IMR-90 (cell line): ENCODE data around the gene FAIM2. TPM values are rescaled to one million over a fixed set of nuclear protein-coding genes. Genes with fewer than 3 reads are reported as not detected.

Source experiments
- ATAC-seq: fragments of 200-7000 bp; cut with Tn5 transposase; 2 replicates; pipeline ENCODE4 v1.9.1; 2020; ENCODE audit warnings: low read depth, mild to moderate bottlenecking, moderate library complexity
- BruUV-seq: library from RNA; stranded (reverse); fragments of 400-500 nt; replicated peaks from 2 replicates; lab custom pipeline; 2021; lab: Mats Ljungman, UMichigan
- CTCF ChIA-PET: fragments of 300-600 bp; formaldehyde crosslinking; extraction: SDS; loops from one replicate; lab custom pipeline; 2021; ENCODE audit warnings: antibody characterized with exemption; lab: Yijun Ruan, JAX
- POLR2A ChIA-PET: fragments of 300-600 bp; sonication (Branson Sonifier 250); formaldehyde crosslinking; loops from one replicate; lab custom pipeline; 2022; ENCODE audit warnings: antibody characterized with exemption; ENCODE audit not compliant: unreplicated experiment; lab: Charles Lee
- DNase-seq: peaks from one replicate; pipeline ENCODE4 v3.0.0; 2013
- H2AFZ ChIP-seq: replicated peaks from 2 replicates; pipeline ENCODE3; 2013; ENCODE audit warnings: low read length, mild to moderate bottlenecking; ENCODE audit not compliant: poor library complexity
- H2AK5ac ChIP-seq: 2 replicates; pipeline ENCODE4 v1.6.1; 2013; ENCODE audit warnings: low read depth, low read length, inconsistent platforms
- H2AK9ac ChIP-seq: replicated peaks from 2 replicates; pipeline ENCODE3; 2013; ENCODE audit warnings: mild to moderate bottlenecking, low read depth, low read length, moderate library complexity; ENCODE audit not compliant: poor library complexity
- H2BK120ac ChIP-seq: 2 replicates; pipeline ENCODE4 v1.6.1; 2013; ENCODE audit warnings: low read depth, low read length, inconsistent platforms
- H2BK15ac ChIP-seq: 3 replicates; pipeline ENCODE4 v1.6.1; 2013; ENCODE audit warnings: low read depth, low read length, inconsistent platforms
- H2BK20ac ChIP-seq: 2 replicates; pipeline ENCODE4 v1.6.1; 2013; ENCODE audit warnings: low read depth, mild to moderate bottlenecking, inconsistent platforms, low read length, moderate library complexity
- H2BK5ac ChIP-seq: 2 replicates; pipeline ENCODE4 v1.6.1; 2013; ENCODE audit warnings: mild to moderate bottlenecking, low read depth, low read length, inconsistent platforms; ENCODE audit not compliant: poor library complexity, severe bottlenecking
- H3K14ac ChIP-seq: replicated peaks from 2 replicates; pipeline ENCODE4 v1.6.1; 2013; ENCODE audit warnings: low read depth, low read length, inconsistent platforms
- H3K18ac ChIP-seq: 2 replicates; pipeline ENCODE4 v1.6.1; 2013; ENCODE audit warnings: low read depth, low read length, control low read depth
- H3K23ac ChIP-seq: 2 replicates; pipeline ENCODE4 v1.6.1; 2013; ENCODE audit warnings: low read depth, low read length, inconsistent platforms
- H3K27ac ChIP-seq: 2 replicates; pipeline ENCODE4 v1.5.1; 2013; ENCODE audit warnings: mild to moderate bottlenecking, control low read depth, low read length; ENCODE audit not compliant: insufficient read depth
- H3K27me3 ChIP-seq: 2 replicates; pipeline ENCODE4 v1.6.1; 2013; ENCODE audit warnings: low read length; ENCODE audit not compliant: control insufficient read depth, insufficient read depth
- H3K36me3 ChIP-seq: 2 replicates; pipeline ENCODE4 v1.6.1; 2013; ENCODE audit warnings: low read length, mixed read lengths; ENCODE audit not compliant: control insufficient read depth, insufficient read depth
- H3K4ac ChIP-seq: 2 replicates; pipeline ENCODE4 v1.6.1; 2013; ENCODE audit warnings: low read depth, low read length, inconsistent platforms
- H3K4me1 ChIP-seq: 2 replicates; pipeline ENCODE4 v1.6.1; 2013; ENCODE audit warnings: low read length, mixed read lengths; ENCODE audit not compliant: control insufficient read depth, insufficient read depth
- H3K4me2 ChIP-seq: 2 replicates; pipeline ENCODE4 v1.6.1; 2013; ENCODE audit warnings: low read depth, mild to moderate bottlenecking, control low read depth, low read length, moderate library complexity
- H3K4me3 ChIP-seq: 2 replicates; pipeline ENCODE4 v1.5.1; 2013; ENCODE audit warnings: low read depth, mild to moderate bottlenecking, control low read depth, low read length, moderate library complexity; ENCODE audit not compliant: insufficient read depth
- H3K56ac ChIP-seq: 2 replicates; pipeline ENCODE4 v1.6.1; 2013; ENCODE audit warnings: low read length, inconsistent platforms; ENCODE audit not compliant: insufficient read depth; ENCODE audit errors: extremely low read depth
- H3K79me1 ChIP-seq, 2 experiments: 2 replicates each; pipeline ENCODE4 v1.6.1; 2013; ENCODE audit warnings: low read length in 2 of 2, inconsistent platforms in 1 of 2, low read depth in 1 of 2
- H3K9ac ChIP-seq: 2 replicates; pipeline ENCODE4 v1.6.1; 2013; ENCODE audit warnings: low read depth, low read length, control low read depth
- H3K9me1 ChIP-seq: 2 replicates; pipeline ENCODE4 v1.6.1; 2013; ENCODE audit warnings: low read length, inconsistent platforms; ENCODE audit not compliant: insufficient read depth
- H3K9me3 ChIP-seq: 2 replicates; pipeline ENCODE4 v1.6.1; 2013; ENCODE audit warnings: low read length; ENCODE audit not compliant: control insufficient read depth, insufficient read depth
- H4K20me1 ChIP-seq: 2 replicates; pipeline ENCODE4 v1.6.1; 2013; ENCODE audit warnings: low read length, inconsistent platforms; ENCODE audit not compliant: insufficient read depth
- H4K5ac ChIP-seq: 2 replicates; pipeline ENCODE4 v1.6.1; 2013; ENCODE audit warnings: mild to moderate bottlenecking, low read depth, low read length, control low read depth
- H4K8ac ChIP-seq, 2 experiments: 2 replicates each; pipeline ENCODE4 v1.6.1; 2013; ENCODE audit warnings: low read depth in 2 of 2, low read length in 2 of 2, control low read depth in 1 of 2, inconsistent platforms in 1 of 2
- H4K91ac ChIP-seq: 2 replicates; pipeline ENCODE4 v1.6.1; 2013; ENCODE audit warnings: low read depth, low read length, inconsistent platforms; ENCODE audit not compliant: insufficient read depth
- BHLHE40 ChIP-seq: fragments of 150-350 bp; IDR thresholded peaks from 2 replicates; pipeline ENCODE4 v1.6.1; 2016; ENCODE audit warnings: mild to moderate bottlenecking, low read depth, low read length
- CEBPB ChIP-seq: IDR thresholded peaks from 2 replicates; pipeline ENCODE4 v1.6.1; 2012; ENCODE audit warnings: low read depth, low read length, improper control_type of control experiment
- CHD1 ChIP-seq: IDR thresholded peaks from 2 replicates; pipeline ENCODE4 v1.6.1; 2012; ENCODE audit warnings: low read depth, low read length, improper control_type of control experiment
- FOS ChIP-seq: fragments of 150-350 bp; IDR thresholded peaks from 2 replicates; pipeline ENCODE4 v1.6.1; 2016; ENCODE audit warnings: low read depth, low read length
- MAFK ChIP-seq: IDR thresholded peaks from 2 replicates; pipeline ENCODE4 v1.6.1; 2012; ENCODE audit warnings: low read depth, low read length, improper control_type of control experiment
- MAZ ChIP-seq: IDR thresholded peaks from 2 replicates; pipeline ENCODE4 v1.6.1; 2012; ENCODE audit warnings: low read depth, mild to moderate bottlenecking, low read length, improper control_type of control experiment, moderate library complexity, borderline replicate concordance
- MXI1 ChIP-seq: IDR thresholded peaks from 2 replicates; pipeline ENCODE4 v1.6.1; 2012; ENCODE audit warnings: low read depth, mild to moderate bottlenecking, low read length, moderate library complexity, borderline replicate concordance
- NFE2L2 ChIP-seq: fragments of 150-350 bp; IDR thresholded peaks from 2 replicates; pipeline ENCODE4 v1.6.1; 2016; ENCODE audit warnings: low read depth, mild to moderate bottlenecking, low read length
- POLR2A ChIP-seq: IDR thresholded peaks from 2 replicates; pipeline ENCODE4 v1.6.1; 2012; ENCODE audit warnings: mild to moderate bottlenecking, low read depth, low read length
- RAD21 ChIP-seq: IDR thresholded peaks from 2 replicates; pipeline ENCODE4 v1.6.1; 2012; ENCODE audit warnings: low read length, improper control_type of control experiment
- RCOR1 ChIP-seq: IDR thresholded peaks from 2 replicates; pipeline ENCODE4 v1.6.1; 2012; ENCODE audit warnings: mild to moderate bottlenecking, low read length, improper control_type of control experiment; ENCODE audit not compliant: insufficient replicate concordance
- RFX5 ChIP-seq: IDR thresholded peaks from 2 replicates; pipeline ENCODE4 v1.8.0; 2012; ENCODE audit warnings: low read depth, mild to moderate bottlenecking, low read length, moderate library complexity
- SMC3 ChIP-seq: fragments of 150-350 bp; IDR thresholded peaks from 2 replicates; pipeline ENCODE4 v1.6.1; 2016; ENCODE audit warnings: low read depth, mild to moderate bottlenecking, antibody characterized with exemption, low read length, moderate library complexity
- WGBS, 2 experiments: methylation state at CpG; one replicate each; pipeline versions ENCODE4 v1.1.5 to v1.1.7; 2013; ENCODE audit warnings: missing lambda C conversion rate in 2 of 2; ENCODE audit not compliant: insufficient read length in 1 of 2; ENCODE audit errors: extremely low coverage in 2 of 2; 5-methylcytosine and 5-hydroxymethylcytosine counted together
- dilution Hi-C: fragments of 300-500 bp; cut with HindIII; formaldehyde crosslinking; loops from one replicate; pipeline ENCODE4 v1.14.3; 2018; ENCODE audit warnings: low sequenced_read_pairs; ENCODE audit not compliant: unreplicated experiment
- in situ Hi-C: fragments of 300-500 bp; cut with MboI; formaldehyde crosslinking; loops from 3 replicates; pipeline ENCODE4 v1.14.3; 2019; ENCODE audit warnings: low sequenced_read_pairs, inconsistent platforms, mixed read lengths
- intact Hi-C: fragments of 100-400 bp; cut with micrococcal nuclease; formaldehyde crosslinking; loops from 2 replicates; pipeline ENCODE4 v1.10.0; 2022
- polyA plus RNA-seq, 3 experiments: library from polyadenylated mRNA; depleted of rRNA; stranded (reverse); fragments of >200 nt; gene quantifications; 2 replicates each; pipeline ENCODE4 v1.2.3, GENCODE V29; 2012; ENCODE audit warnings: low replicate concordance in 1 of 3
- total RNA-seq: library from RNA; depleted of rRNA; stranded (reverse); fragments of >200 nt; gene quantifications from 2 replicates; pipeline ENCODE4 v1.2.3, GENCODE V29; 2012
- TF ChIP-seq, protein P1 (sequence below): fragments of 150-350 bp; IDR thresholded peaks from 2 replicates; pipeline ENCODE4 v1.6.1; 2017; ENCODE audit warnings: mild to moderate bottlenecking, antibody characterized with exemption, low read length, low read depth
- TF ChIP-seq, protein P2 (sequence below): fragments of 150-350 bp; IDR thresholded peaks from 2 replicates; pipeline ENCODE4 v1.6.1; 2016; ENCODE audit warnings: low read depth, mild to moderate bottlenecking, low read length, moderate library complexity, borderline replicate concordance

Gene FAIM2
- total and polyA plus RNA-seq, 2 of the 4 experiments (the other 2 are of a cell fraction), result 0.72 to 5.3 TPM

DNA sequence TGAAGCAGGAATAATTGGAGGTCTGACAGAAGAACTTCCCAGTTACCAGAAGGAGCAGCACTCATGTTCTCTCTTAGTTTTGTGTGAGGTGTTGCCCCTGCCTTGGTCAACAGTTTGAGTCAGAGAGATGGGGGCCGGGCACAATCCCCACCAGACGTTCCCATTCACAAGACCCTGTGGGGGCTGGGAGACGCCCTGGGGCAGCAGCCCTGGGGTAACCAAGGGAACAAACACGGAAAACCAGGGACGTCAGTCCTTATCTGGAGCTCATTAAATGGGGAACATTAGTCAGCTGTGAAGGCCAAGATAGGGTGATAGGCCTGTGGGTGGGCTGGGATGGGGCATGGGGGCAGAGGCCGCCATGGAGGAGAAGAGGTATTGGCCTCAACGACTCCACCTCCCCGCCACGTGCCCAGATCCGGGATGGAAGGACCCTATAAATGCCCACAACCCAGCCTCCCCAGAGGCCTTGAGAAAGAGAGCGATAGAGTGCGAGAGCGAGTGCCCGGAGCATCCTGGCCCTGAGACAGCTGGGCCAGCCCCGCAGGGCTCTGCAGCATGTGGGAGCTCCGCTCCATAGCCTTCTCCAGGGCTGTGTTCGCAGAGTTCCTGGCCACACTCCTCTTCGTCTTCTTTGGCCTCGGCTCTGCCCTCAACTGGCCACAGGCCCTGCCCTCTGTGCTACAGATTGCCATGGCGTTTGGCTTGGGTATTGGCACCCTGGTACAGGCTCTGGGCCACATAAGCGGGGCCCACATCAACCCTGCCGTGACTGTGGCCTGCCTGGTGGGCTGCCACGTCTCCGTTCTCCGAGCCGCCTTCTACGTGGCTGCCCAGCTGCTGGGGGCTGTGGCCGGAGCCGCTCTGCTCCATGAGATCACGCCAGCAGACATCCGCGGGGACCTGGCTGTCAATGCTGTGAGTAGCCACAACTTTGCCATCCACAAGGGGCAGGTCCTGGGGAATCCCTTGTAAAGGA lies 46.9 kb upstream of the FAIM2 start, which contains the start of gene AQP2:
AQP2 (plus strand) TSS at position 465 of the 979 bp plus-strand sequence; CDS start at position 559, 94 bp downstream.
- Histone ChIP-seq H3K56ac (no peak within 1 kb of the TSS), H3K27ac (no peak within 1 kb of the TSS), H2BK120ac (no peak within 1 kb of the TSS), H3K4ac (no peak within 1 kb of the TSS), H3K4me1 (no peaks in the 10 kb centered on the region), H3K23ac (no peak within 1 kb of the TSS), H4K5ac (no peak within 1 kb of the TSS), H3K9ac (no peak within 1 kb of the TSS), H3K4me3 (no peak within 1 kb of the TSS), H2AFZ (no peak within 1 kb of the TSS), H3K18ac (no peak within 1 kb of the TSS), H2BK20ac (no peak within 1 kb of the TSS), H2BK15ac (no peak within 1 kb of the TSS), H3K79me1 (no peaks in the 10 kb centered on the region), H4K8ac (no peak within 1 kb of the TSS), H4K91ac (no peak within 1 kb of the TSS), H2AK5ac (no peak within 1 kb of the TSS), H3K9me3 (no peaks in the 10 kb centered on the region; the same call in 1 of the 2 replicates), H3K27me3 (peaks cover 54% of the 10 kb centered on the region), H3K14ac (no peak within 1 kb of the TSS), H3K4me2 (no peak within 1 kb of the TSS), H2AK9ac (no peak within 1 kb of the TSS), H4K20me1 (no peaks in the 10 kb centered on the region), H3K36me3 (no peaks in the 10 kb centered on the region), H2BK5ac (no peak within 1 kb of the TSS), H3K9me1 (no peaks in the 10 kb centered on the region)
- 81% methylated on average over 14 of the region's 32 CpGs; no CpG with 5 or more reads in 1 of the 2 experiments for WGBS, 2 experiments
- ChIA-PET POLR2A (no interaction called here), CTCF (no interaction called here)
- dilution Hi-C loops, result no loop called here
- BruUV-seq, result no TSS peak
- DNase-seq, result no peak
- intact Hi-C loops, result no loop called here
- no peak for ATAC-seq
- in situ Hi-C loops, result loop anchor here (5.0 kb wide), 1 partner anchor 83 kb away; no protein-coding TSS in a partner anchor
- TF ChIP-seq POLR2A, result no peak
- no peak for TF ChIP-seq BHLHE40
- no peak for TF ChIP-seq CEBPB
- TF ChIP-seq NFE2L2, result no peak
- no peak for TF ChIP-seq CHD1
- no peak for TF ChIP-seq RAD21
- no peak for TF ChIP-seq RCOR1
- TF ChIP-seq MAZ, result no peak
- no peak for TF ChIP-seq FOS
- no peak for TF ChIP-seq MXI1
- TF ChIP-seq, protein P1, sequence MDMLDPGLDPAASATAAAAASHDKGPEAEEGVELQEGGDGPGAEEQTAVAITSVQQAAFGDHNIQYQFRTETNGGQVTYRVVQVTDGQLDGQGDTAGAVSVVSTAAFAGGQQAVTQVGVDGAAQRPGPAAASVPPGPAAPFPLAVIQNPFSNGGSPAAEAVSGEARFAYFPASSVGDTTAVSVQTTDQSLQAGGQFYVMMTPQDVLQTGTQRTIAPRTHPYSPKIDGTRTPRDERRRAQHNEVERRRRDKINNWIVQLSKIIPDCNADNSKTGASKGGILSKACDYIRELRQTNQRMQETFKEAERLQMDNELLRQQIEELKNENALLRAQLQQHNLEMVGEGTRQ, result no peak
- no peak for TF ChIP-seq SMC3
- no peak for TF ChIP-seq MAFK
- TF ChIP-seq, protein P2, sequence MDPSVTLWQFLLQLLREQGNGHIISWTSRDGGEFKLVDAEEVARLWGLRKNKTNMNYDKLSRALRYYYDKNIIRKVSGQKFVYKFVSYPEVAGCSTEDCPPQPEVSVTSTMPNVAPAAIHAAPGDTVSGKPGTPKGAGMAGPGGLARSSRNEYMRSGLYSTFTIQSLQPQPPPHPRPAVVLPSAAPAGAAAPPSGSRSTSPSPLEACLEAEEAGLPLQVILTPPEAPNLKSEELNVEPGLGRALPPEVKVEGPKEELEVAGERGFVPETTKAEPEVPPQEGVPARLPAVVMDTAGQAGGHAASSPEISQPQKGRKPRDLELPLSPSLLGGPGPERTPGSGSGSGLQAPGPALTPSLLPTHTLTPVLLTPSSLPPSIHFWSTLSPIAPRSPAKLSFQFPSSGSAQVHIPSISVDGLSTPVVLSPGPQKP, result no peak
- no peak for TF ChIP-seq RFX5
